Umbilical cord (tissue), 2 donors: ENCODE data around the gene CD6. TPM values are rescaled to one million over a fixed set of nuclear protein-coding genes. Genes with fewer than 3 reads are reported as not detected.

Experiments
- DNase-seq: peaks from one replicate; pipeline ENCODE4 v3.0.0-alpha.2; 2015; ENCODE audit warnings: low spot score
- total RNA-seq: library from RNA; depleted of rRNA; stranded (reverse); fragments of >200 nt; gene quantifications from one replicate; pipeline ENCODE4 v1.2.3, GENCODE V29; 2014; ENCODE audit warnings: low replicate concordance; ENCODE audit not compliant: insufficient read depth

Gene CD6
- total RNA-seq, 1 donor from 2014 or later, result 0.24 TPM

GRCh38 chr11:60934790-60935605 lies 36.5 kb upstream of the CD6 start:
- DNase-seq, result no peak

- DNase-seq, result no peak
Measured at GRCh38 chr11:60935676-60936442, 35.6 kb upstream of the CD6 start.

DNA sequence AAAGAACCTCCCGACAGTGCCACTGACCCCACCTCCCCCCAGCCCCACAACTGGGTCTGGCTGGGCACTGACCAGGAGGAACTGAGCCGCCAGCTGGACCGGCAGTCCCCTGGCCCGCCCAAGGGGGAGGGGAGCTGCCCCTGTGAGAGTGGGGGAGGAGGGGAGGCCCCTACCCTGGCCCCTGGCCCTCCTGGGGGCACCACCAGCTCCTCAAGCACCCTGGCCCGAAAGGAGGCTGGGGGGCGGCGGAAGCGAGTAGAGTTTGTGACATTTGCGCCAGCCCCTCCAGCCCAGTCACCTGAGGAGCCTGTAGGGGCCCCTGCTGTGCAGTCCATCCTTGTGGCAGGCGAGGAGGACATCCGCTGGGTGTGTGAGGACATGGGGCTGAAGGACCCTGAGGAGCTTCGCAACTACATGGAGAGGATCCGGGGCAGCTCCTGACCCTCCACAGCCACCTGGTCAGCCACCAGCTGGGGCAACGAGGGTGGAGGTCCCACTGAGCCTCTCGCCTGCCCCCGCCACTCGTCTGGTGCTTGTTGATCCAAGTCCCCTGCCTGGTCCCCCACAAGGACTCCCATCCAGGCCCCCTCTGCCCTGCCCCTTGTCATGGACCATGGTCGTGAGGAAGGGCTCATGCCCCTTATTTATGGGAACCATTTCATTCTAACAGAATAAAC lies 34.9 kb upstream of the CD6 start:
- no peak for DNase-seq

GRCh38 chr11:60937144-60937527 lies 34.3 kb upstream of the CD6 start:
- DNase-seq, result no peak

DNA sequence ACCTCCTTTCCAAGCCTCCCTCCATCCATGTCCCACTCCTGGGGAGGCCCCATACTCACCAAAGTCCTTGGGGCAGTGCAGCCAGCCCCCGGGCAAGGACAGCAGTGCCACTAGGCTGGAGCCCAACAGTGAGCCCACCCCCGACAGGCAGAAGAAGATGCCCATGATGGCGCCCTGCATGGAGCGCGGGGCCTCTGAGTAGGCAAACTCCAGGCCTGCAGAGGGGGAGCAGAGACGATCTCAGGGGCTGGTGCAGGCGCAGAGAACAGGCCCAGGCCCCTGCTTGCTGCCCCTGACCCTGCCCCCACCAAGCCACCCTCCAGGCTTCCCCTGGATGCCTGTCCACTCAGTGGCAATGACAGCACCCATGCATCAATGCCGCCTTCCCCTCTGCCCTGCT lies 33.7 kb upstream of the CD6 start:
- no peak for DNase-seq

GRCh38 chr11:60938500-60938899 lies 33.0 kb upstream of the CD6 start:
- no peak for DNase-seq

- no peak for DNase-seq
Measured at GRCh38 chr11:60939301-60939700, 32.2 kb upstream of the CD6 start.

- DNase-seq, result peak; percentile 72
Measured at GRCh38 chr11:60939855-60940254, 31.6 kb upstream of the CD6 start.

- no peak for DNase-seq
Measured at GRCh38 chr11:60941371-60942119, 29.9 kb upstream of the CD6 start.

DNA sequence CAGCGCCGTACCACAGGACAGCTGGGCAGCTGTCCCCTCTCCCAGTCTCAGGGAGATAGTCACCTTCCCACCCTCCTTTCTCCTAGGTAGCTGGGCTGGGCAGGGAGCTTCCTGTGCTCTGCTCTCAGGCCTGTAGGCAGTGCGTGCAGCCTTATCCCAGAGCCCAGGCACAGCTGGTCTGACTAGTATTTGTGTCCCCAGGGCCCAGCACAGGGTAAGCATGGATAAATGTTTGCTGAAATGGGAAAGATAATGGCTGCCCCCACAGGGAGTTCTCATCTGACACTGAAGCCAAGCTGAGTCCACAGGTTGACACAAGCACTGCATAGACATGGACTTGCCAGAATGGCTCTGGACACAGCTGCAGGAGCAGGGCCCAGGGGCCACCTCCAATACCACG lies 29.3 kb upstream of the CD6 start:
- no peak for DNase-seq

GRCh38 chr11:60942970-60943565 lies 28.4 kb upstream of the CD6 start:
- DNase-seq, result no peak

GRCh38 chr11:60944490-60945294 lies 26.8 kb upstream of the CD6 start:
- DNase-seq, result no peak

DNA sequence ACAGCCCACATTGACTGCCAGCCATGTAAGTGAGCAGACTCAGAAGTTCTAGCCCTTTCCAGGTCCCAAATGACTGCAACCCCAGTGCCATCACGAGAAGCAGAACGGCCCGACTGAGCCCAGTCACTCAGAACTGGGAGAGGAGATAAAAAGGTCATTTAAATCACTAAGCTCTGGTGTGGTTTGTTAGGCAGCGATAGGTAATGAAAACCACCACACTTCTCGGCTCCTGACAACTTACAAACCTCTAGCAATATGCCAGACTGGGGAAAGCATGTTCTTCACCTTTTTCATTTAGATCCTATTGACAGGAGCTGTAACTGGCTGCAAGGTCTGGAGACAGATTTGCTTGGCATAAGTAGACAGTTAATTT lies 26.2 kb upstream of the CD6 start:
- no peak for DNase-seq

- DNase-seq, result no peak
Measured at GRCh38 chr11:60946601-60947264, 24.7 kb upstream of the CD6 start.

DNA sequence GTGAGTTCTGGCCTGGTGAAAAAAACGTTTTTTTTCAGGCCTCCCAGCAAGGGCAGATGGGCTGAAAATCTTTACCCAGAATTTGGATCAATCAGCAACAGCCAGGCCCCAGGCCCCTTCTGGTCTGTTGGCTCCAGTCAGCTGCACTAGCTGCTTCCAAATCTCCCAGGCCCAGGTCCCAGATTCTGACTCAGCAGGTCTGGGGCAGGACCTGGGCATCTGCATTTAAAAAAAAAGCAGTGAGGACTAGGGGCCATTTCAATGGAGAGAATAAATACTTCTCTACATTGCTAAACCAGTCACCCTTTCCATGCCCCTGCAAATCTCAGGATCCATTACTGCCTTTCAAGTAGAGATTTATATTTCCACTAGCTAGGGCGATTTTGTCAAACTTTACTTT lies 23.8 kb upstream of the CD6 start:
- DNase-seq, result no peak

GRCh38 chr11:60948250-60948649 lies 23.2 kb upstream of the CD6 start:
- DNase-seq, result no peak

- DNase-seq, result no peak
Measured at GRCh38 chr11:60950024-60950423, 21.5 kb upstream of the CD6 start.

DNA sequence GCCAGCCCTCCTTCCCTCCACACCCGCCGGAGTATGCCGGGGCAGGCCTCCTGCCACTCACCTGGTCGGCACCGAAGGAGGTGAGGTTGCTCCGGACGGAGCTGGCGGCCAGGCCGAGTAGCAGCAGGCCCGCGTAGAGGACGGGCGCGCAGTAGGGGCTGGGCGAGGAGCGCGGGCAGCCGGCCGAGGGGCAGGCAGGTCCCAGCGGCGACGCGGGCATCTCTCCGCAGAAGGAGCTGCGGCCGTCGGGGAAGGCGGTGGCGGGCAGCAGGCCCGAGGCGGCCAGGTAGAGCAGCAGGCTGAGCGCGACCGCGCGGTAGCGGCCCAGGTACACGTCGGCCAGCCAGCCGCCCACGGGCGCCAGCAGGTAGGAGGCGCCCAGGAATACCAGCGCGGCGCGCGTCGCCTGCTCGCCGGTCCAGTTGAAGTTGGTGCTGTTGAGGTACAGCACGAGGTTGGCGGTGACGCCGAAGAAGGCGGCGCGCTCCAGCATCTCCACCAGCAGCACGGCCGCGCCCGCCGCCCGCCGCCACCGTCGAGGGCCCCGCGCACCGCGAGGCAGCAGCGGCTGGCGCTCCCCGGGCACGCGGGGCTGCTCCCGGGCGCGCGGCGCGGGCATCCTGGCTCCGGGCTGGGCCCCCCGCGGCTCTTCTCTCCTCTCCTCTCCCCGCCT lies 20.4 kb upstream of the CD6 start:
- DNase-seq, result no peak

DNA sequence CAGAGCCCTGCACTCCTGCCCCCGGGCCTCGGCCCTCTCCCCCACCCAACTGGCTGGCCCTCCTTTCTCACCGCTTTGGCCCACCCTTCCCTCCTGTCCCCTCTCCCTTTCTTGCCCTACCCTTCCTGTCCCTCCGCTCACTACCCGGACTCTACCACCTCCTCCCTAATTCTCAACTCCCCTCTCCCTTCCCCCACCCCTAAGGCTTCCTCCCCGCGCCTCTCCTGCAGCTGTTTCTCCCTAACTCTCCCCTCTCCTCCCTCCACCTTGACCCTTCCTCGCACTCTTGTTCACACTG lies 19.9 kb upstream of the CD6 start:
- DNase-seq, result no peak
